Measurements from ENCODE around the gene OR52J3. TPM values are rescaled to one million over a fixed set of nuclear protein-coding genes. Genes with fewer than 3 reads are reported as not detected.

The OR52J3 gene
- total RNA-seq, 1 donor from 2014 or later: not detected

DNA sequence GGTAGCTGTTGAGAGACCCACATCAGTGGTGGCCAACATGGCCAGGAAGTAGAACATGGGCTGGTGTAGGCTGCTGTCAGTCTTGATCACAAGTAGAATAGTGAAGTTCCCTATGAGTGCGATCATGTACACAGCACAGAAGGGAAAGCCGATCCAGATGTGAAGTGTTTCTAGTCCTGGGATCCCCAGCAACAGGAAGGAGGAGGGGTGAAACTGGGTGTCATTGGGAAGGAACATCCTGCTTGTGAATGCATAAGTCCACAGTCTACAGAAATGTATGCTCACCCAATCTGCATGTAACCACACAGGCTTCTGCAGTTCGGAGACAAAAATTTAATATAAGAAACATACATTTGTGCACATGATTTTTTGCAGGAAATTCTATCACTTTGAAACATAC, 13.1 kb downstream of the OR52J3 start, which contains the start of gene OR52E2:
OR52E2 (minus strand) TSS at position 237 of the 400 bp plus-strand sequence; CDS start at position 237, 0 bp downstream.
- Mint-ChIP-seq H3K27me3 (no peaks in the 10 kb centered on the region), H3K36me3 (ENCODE audit: low read depth) (no peaks in the 10 kb centered on the region), H3K4me3 (no peak within 1 kb of the TSS), H3K9me3 (no peaks in the 10 kb centered on the region), H3K4me1 (no peaks in the 10 kb centered on the region), H3K27ac (no peak within 1 kb of the TSS)
- DNase-seq: no peak
- intact Hi-C loops (cut with micrococcal nuclease): no loop called here

DNA sequence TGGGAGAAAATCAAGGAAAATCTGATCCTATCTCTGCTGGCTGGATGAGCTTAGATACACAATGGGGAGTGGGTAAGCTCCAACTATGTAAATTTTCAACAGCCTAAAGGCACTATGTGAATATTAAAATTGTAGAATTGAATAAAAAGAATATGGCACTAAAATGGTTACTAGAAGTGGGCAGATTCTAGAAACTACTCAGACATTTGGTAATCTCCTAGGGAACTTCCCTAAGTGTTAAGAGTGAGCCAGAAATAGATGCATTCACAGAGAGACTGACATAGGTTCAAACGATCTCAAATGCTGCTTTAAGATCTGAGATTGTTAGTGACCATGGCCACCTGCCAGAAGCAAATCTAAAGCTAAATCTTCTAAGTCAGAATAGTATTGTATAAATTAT, 18.7 kb downstream of the OR52J3 start:
- DNase-seq: no peak
- H3K4me1 Mint-ChIP-seq: no peaks in the 10 kb centered on the region
- no peaks in the 10 kb centered on the region for H3K27me3 Mint-ChIP-seq
- no peaks in the 10 kb centered on the region for H3K36me3 Mint-ChIP-seq (ENCODE audit: low read depth)
- intact Hi-C loops (cut with micrococcal nuclease): no loop called here
- H3K27ac Mint-ChIP-seq: no peak overlapping the region
- H3K9me3 Mint-ChIP-seq: no peaks in the 10 kb centered on the region
- H3K4me3 Mint-ChIP-seq: no peak overlapping the region

GRCh38 chr11:5069272-5069671, 22.9 kb downstream of the OR52J3 start, which contains the start of gene OR52E1:
TSS of gene OR52E1 (plus strand) at chr11:5069572.
- intact Hi-C loops (cut with micrococcal nuclease): no loop called here
- Mint-ChIP-seq H3K4me3 (no peak within 1 kb of the TSS), H3K36me3 (ENCODE audit: low read depth) (no peaks in the 10 kb centered on the region), H3K27ac (no peak within 1 kb of the TSS), H3K9me3 (no peaks in the 10 kb centered on the region), H3K4me1 (no peaks in the 10 kb centered on the region), H3K27me3 (no peaks in the 10 kb centered on the region)
- DNase-seq: no peak

- intact Hi-C loops (cut with micrococcal nuclease): no loop called here
- Mint-ChIP-seq H3K27ac (no peak overlapping the region), H3K4me1 (no peaks in the 10 kb centered on the region), H3K4me3 (no peak overlapping the region), H3K36me3 (ENCODE audit: low read depth) (no peaks in the 10 kb centered on the region), H3K9me3 (no peaks in the 10 kb centered on the region), H3K27me3 (no peaks in the 10 kb centered on the region)
- no peak for DNase-seq
Measured at GRCh38 chr11:5071799-5072198, 25.5 kb downstream of the OR52J3 start.

DNA sequence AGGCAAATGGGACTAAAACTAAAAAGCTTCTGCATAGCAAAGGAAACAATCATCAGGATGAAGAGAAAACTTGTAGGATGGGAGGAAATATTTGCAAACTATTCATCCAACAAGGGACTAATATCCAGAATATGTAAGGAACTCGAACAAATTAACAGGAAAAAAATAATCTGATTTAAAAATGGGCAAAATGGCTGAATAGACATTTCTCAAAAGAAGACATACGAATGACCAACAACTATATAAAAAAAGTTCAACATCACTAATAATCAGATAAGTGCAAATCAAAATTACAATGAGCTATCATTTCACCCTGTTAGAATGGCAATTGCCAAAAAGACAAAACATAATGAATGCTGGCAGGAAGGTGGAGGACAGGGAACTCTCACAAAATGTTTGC, 35.1 kb downstream of the OR52J3 start:
- no peaks in the 10 kb centered on the region for H3K4me1 Mint-ChIP-seq
- no peak for DNase-seq
- H3K27ac Mint-ChIP-seq: no peak overlapping the region
- no peaks in the 10 kb centered on the region for H3K9me3 Mint-ChIP-seq
- no peaks in the 10 kb centered on the region for H3K27me3 Mint-ChIP-seq
- no peak overlapping the region for H3K4me3 Mint-ChIP-seq
- H3K36me3 Mint-ChIP-seq (ENCODE audit: low read depth): no peaks in the 10 kb centered on the region
- intact Hi-C loops (cut with micrococcal nuclease): no loop called here

- Mint-ChIP-seq H3K36me3 (ENCODE audit: low read depth) (no peaks in the 10 kb centered on the region), H3K27me3 (no peaks in the 10 kb centered on the region), H3K27ac (no peak overlapping the region), H3K9me3 (no peaks in the 10 kb centered on the region), H3K4me1 (no peaks in the 10 kb centered on the region), H3K4me3 (no peak overlapping the region)
- no peak for DNase-seq
- intact Hi-C loops (cut with micrococcal nuclease): no loop called here
Measured at GRCh38 chr11:5083602-5084001, 37.3 kb downstream of the OR52J3 start.

- Mint-ChIP-seq H3K4me3 (no peak overlapping the region), H3K27me3 (no peaks in the 10 kb centered on the region), H3K36me3 (ENCODE audit: low read depth) (no peaks in the 10 kb centered on the region), H3K27ac (no peak overlapping the region), H3K4me1 (no peaks in the 10 kb centered on the region), H3K9me3 (no peaks in the 10 kb centered on the region)
- intact Hi-C loops (cut with micrococcal nuclease): no loop called here
- DNase-seq: no peak
Measured at GRCh38 chr11:5088556-5088955, 42.2 kb downstream of the OR52J3 start.

DNA sequence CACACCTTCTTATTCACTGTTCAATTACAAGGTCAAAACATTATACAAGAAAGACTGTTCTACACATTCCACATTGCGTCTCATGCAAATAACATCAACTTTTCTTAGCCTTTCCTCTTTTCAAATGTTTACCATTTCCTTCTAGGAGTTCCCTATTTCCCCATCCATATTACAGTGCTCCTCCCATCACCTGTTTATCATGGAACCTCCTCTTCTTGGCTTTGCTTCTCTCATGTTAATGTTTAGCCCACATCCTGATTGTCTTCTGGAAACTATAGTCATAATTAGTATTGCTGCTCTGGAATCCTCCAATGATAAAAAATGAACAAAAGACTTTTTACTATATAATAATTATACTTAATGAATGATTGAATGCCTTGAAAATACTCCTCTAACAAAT, 44.3 kb downstream of the OR52J3 start:
- intact Hi-C loops (cut with micrococcal nuclease): no loop called here
- no peak for DNase-seq
- no peaks in the 10 kb centered on the region for H3K36me3 Mint-ChIP-seq (ENCODE audit: low read depth)
- no peaks in the 10 kb centered on the region for H3K9me3 Mint-ChIP-seq
- H3K4me1 Mint-ChIP-seq: no peaks in the 10 kb centered on the region
- H3K27ac Mint-ChIP-seq: no peak overlapping the region
- H3K4me3 Mint-ChIP-seq: no peak overlapping the region
- no peaks in the 10 kb centered on the region for H3K27me3 Mint-ChIP-seq

DNA sequence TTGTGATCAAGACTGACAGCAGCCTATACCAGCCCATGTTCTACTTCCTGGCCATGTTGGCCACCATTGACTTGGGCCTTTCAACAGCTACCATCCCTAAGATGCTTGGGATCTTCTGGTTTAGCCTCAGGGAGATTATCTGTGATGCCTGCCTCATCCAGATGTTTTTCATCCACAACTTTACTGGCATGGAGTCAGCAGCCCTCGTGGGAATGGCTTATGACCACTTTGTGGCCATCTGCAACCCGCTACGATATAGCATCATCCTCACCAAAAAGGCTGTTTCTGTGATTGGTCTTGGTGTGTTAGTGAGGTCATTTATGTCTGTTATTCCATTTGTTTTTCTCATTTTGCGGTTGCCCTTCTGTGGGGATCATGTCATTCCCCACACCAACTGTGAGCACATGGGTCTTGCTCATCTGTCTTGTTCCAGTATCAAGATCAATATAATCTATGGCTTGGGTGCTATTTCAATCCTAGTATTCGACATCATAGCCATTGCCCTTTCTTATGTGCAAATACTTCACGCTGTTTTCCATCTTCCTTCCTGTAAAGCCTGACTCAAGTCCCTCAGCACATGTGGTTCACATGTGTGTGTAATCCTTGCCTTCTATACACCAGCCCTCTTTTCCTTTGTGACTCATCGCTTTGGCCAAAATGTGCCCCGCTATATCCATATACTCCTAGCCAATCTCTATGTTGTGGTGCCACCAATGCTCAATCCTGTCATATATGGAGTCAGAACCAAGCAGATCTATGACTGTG, 46.7 kb downstream of the OR52J3 start:
- Mint-ChIP-seq H3K36me3 (ENCODE audit: low read depth) (no peaks in the 10 kb centered on the region), H3K9me3 (no peaks in the 10 kb centered on the region)
- intact Hi-C loops (cut with micrococcal nuclease): no loop called here

GRCh38 chr11:5096011-5096410, 49.7 kb downstream of the OR52J3 start:
- no peaks in the 10 kb centered on the region for H3K9me3 Mint-ChIP-seq
- no peak for DNase-seq
- no peaks in the 10 kb centered on the region for H3K4me1 Mint-ChIP-seq
- H3K27ac Mint-ChIP-seq: no peak overlapping the region
- intact Hi-C loops (cut with micrococcal nuclease): no loop called here
- H3K4me3 Mint-ChIP-seq: no peak overlapping the region
- no peaks in the 10 kb centered on the region for H3K36me3 Mint-ChIP-seq (ENCODE audit: low read depth)
- H3K27me3 Mint-ChIP-seq: no peaks in the 10 kb centered on the region

More for the DNA sequence above, 46.7 kb downstream of the OR52J3 start:
- Mint-ChIP-seq H3K27me3 (no peaks in the 10 kb centered on the region), H3K27ac (no peak overlapping the region), H3K4me3 (no peak overlapping the region), H3K4me1 (no peaks in the 10 kb centered on the region)
- DNase-seq: no peak

Other genes starting within 250 kb of the OR52J3 start
- not detected in 2 replicates for gene OR52R1, start 242.1 kb upstream of the OR52J3 start, total RNA-seq
- not detected in 2 replicates for gene OR51F2, start 225.2 kb upstream of the OR52J3 start, total RNA-seq
- gene OR51S1, start 197.3 kb upstream of the OR52J3 start, total RNA-seq: not detected in 2 replicates
- not detected in 2 replicates for gene OR51T1, start 164.6 kb upstream of the OR52J3 start, total RNA-seq
- not detected in 2 replicates for gene OR51A7, start 142.7 kb upstream of the OR52J3 start, total RNA-seq
- gene OR51G2, start 127.2 kb upstream of the OR52J3 start, total RNA-seq: not detected in 2 replicates
- not detected in 2 replicates for gene OR51G1, start 122.2 kb upstream of the OR52J3 start, total RNA-seq
- gene OR51A4, start 98.9 kb upstream of the OR52J3 start, total RNA-seq: not detected in 2 replicates
- not detected in 2 replicates for gene OR51A2, start 90.8 kb upstream of the OR52J3 start, total RNA-seq
- gene OR51L1, start 51.7 kb upstream of the OR52J3 start, total RNA-seq: not detected in 2 replicates
- not detected in 2 replicates for gene OR52E2, start 13.1 kb downstream of the OR52J3 start, total RNA-seq
- gene OR52E1, start 23.0 kb downstream of the OR52J3 start, total RNA-seq: not detected in 2 replicates
- not detected in 2 replicates for gene OR52A5, start 91.8 kb downstream of the OR52J3 start, total RNA-seq
- gene OR52A1, start 108.2 kb downstream of the OR52J3 start, total RNA-seq: not detected in 2 replicates
- gene OR51V1, start 154.2 kb downstream of the OR52J3 start, total RNA-seq: not detected in 2 replicates
- not detected in 2 replicates for gene HBB, start 180.5 kb downstream of the OR52J3 start, total RNA-seq
- not detected in 2 replicates for gene HBD, start 188.0 kb downstream of the OR52J3 start, total RNA-seq
- not detected in 2 replicates for gene HBG1, start 203.3 kb downstream of the OR52J3 start, total RNA-seq
- gene HBG2, start 208.3 kb downstream of the OR52J3 start, total RNA-seq: not detected in 2 replicates
- not detected in 2 replicates for gene HBE1, start 223.4 kb downstream of the OR52J3 start, total RNA-seq